NOMO-1 treated with dmso at 0.1 percent for 144 hours (cell line): ENCODE measurements around the gene GALR2.

Experiments
- DNase-seq: peaks from one replicate; lab custom pipeline; 2025; ENCODE audit not compliant: unreplicated experiment; lab: John Stamatoyannopoulos, UW

GALR2 gene

DNA sequence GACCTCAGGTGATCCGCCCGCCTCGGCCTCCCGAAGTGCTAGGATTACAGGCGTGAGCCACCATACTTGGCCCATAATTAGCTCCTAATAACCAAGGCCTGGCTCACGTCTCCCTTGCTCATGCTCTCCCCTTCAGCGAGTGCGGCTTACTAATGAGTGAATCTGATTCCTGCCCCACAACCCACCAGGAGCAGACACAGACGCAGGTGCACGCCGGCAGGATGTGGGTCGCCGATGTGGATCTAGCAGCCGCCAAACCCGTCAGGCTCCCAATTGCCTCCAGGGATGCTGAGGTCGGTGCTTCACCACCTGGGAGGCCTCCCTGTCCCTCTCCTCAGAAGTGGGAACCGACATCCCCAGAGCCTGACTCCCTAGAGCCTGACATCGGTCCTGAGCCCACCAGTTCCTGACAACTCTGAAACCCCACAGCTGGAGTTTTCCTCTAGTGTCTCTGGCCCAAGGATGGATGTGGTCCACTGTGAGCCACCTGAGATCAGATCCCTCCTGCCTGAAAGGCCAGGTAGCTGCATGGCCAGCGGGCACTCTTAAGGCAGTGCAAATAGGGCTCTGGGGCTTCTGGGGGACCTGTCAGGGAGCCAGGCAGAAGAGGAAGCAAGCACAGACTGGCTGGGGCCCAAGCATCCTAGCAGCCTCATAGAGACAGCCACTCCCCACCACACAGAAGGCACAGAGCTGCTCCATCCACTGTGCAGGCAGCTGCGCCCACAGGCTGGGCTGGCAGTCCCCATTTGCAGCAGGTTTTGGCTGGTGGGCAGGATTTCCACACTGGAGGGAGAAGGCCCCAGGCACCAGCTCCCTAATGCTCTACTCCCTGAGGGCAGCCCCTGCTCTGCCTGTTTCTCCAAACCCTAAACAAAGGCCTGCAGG, 18.2 kb downstream of the GALR2 start:
- no peak for DNase-seq

DNA sequence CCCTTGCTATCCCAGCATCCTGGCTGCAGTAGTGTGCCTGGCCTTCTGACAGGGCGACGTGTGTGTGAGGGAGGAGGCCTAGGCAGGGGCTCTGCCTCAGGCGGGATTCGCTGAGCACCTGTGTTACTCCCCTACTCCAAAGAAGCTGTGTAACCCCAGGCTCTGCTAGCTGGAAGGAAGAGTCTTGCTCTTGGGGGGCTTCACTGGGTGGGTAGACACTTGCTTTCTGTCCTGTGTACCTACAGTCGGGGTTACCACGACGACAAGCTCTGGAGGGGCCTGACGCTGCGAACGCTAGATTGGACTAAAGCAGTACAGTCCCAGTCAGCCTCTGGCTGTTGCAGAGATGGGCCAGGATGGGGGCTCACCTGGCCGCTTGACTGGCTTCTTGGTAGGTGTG, 19.5 kb downstream of the GALR2 start:
- no peak for DNase-seq

DNA sequence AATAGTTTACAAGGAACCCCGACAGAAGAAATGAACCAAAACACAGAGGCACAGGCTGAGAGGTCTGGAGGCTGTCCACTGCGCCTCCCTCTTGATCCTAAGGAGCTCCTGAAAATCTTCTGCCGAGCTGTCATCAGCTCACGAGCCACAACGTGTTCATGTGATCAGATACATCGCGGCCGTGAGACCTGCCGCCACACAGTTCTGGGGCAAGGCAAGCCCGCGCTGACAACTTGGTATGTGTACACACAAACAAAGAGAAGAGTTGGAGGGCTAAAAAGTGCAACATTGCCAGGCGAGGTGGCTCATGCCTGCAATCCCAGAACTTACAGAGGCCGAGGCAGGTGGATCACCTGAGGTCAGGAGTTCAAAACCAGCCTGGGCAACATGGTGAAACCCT, 21.4 kb downstream of the GALR2 start:
- DNase-seq: no peak

DNA sequence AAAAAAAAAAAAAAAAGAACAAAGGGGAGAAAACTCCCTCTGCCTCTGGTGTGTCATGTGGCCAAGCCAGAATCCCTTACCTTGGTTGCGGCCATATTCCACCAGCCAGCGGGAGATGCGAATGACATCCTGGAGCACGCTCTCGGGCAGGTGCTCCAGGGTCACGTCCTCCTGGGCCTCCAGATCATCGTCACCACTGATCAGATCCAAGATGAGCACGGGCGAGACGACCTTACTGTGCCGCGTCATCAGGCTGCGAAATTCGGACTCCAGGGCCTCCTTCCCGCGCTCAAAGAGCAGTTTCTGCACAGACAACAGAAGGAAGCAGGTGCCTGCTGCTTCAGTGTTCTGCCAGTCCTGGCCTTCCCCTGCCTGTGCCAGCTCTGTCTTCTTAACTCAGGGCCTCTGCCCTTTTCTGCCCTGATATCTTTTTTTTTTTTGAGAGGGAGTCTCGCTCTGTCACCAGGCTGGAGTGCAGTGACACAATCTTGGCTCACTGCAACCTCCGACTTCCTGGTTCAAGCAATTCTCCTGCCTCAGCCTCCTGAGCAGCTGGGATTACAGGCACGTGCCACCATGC, 23.2 kb downstream of the GALR2 start:
- no peak for DNase-seq

DNA sequence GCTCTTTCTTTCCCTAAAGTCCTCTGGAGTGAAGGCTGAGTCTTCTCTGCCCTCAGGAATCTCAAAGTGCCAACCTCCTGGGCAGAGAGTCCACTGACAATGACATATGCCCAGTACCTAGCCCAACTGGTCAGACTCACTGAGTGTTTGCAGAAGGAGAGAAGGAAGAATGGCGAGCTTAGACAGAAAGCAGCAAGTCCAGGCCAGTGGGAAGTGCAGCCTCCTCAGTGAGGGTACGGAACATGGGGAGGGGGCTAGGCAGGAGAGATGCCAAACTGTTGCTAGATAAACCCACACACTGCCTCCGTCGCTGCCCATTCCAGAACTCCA, 28.3 kb downstream of the GALR2 start:
- DNase-seq: no peak

DNA sequence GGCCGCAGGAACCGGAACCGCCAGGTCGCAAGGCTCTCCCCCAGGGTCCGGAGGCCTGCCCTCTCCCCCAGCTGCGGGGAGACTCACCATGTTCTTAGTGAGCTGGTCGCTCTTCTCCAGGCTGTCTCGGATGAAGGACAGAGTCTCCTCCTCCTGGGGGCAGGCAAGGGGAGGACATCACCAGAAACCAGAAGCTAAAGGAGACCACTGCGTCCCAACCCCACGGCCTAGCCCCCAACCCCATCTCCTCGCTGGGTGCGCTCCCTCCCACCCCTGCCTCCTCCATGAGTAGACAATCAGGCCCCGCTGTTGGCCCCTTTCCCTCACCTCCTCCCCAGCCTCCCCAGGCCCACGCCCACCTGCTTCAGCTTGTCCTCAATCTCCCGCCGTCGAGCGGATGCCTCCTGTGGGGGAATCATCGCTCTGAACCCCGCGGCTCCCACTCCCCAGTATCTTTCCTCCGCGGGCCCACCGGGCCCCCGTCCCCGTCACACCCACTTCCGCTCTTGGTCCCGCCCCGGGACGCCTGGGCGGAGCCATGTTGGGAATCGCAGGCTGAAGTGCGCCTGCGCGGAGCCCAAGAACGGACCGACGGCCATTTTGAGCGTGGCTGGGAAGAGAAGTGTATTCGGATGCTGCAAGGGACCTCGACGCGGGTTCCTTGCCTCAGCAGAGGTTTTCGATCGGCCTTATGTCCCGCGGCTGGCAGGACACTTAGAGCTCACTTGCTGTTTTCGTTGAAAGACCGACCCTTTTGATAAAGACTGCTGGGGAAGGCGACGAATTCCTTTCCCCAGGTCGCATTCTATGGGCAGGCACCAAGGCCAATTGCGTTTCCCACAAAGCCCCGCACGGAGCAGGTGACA, 28.9 kb downstream of the GALR2 start, which contains the start of gene EXOC7:
TSS of gene EXOC7 (minus strand) at position 514 of the 866 bp plus-strand sequence. CDS start at position 419, 95 bp downstream.
- peak; percentile 92 for DNase-seq

DNA sequence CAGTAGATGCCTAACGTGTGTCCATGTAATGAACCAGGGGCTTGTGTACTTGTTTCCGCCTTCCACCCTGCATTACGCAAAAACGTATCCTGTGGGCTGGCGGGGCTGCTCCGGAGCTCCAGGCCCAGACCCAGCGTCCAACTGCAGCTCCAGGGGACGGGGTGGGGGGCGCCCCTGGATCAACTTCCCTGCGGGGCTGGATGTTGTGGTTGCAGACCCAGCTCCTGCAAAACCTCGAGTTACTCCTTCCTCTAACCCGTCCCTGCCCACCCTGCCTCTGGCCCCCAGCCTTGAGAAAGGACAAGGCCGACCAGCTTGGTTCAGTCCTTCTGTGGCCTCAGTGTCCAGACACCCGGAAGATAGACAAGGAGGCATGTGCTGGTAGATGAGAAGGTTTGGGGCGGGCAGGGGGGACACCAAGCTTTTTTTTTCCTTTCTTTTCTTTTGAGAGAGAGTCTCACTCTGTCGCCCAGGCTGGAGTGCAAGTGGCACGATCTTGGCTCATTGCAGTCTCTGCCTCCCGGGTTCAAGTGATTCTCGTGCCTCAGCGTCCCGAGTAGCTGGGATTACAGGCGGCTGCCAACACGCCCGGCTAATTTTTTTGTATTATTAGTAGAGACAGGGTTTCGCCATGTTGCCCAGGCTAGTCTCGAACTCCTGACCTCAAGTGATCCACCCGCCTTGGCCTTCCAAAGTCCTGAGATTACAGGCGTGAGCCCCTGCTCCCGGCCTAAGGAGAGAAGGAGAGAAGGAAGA, 29.7 kb downstream of the GALR2 start:
- DNase-seq: peak; percentile 45

DNA sequence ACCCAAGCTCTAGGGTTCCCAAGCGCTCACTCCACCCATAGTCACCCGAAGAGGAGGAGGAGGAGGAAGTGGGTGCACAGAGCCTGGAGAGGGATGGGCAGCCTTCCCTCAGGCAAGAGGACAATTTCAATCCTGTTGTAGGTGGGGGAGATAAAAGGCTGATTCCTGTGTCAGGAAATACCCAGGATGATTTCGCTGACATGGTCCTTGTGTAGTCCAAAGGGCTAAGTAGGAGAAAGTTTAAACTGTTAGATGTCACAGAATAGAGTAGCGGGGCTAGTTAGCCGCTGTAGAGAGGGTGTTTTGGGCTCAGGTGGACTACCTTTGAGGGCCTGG, 30.3 kb downstream of the GALR2 start:
- DNase-seq: no peak

DNA sequence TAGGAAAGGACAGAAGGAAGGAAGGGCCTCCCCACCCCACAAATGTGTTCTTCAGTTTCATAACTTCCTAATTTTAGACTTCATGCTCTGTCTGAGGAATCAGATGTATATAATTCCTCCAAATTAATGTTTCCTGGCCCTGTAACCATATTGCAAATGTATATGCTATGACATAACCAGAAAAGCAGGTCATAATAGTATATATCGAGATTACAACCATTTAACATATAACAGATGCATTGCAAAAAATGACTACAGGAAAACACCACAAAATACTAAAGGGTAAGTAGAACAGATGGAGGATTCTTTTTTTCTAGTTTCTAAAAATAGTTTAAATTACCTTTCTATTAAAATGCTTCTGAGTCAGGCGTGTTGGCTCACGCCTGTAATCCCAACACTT, 32.1 kb downstream of the GALR2 start:
- DNase-seq: no peak

DNA sequence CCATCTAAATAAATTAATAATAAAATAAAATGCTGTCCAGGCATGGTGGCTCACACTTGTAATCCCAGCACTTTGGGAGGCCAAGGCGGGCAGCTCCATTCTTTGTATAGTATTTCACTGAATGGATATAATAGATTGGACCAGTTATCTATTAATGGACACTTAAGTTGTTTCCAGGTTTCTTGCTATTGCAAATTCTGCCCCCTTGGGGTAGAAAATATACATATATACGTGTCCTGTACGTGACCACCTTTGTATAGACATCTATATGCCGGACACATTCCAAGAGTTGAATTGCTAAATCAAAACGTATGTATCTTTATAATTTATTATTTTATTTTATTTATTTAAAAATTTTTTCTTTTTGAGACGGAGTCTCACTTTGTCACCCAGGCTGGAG, 32.9 kb downstream of the GALR2 start:
- DNase-seq: no peak

DNA sequence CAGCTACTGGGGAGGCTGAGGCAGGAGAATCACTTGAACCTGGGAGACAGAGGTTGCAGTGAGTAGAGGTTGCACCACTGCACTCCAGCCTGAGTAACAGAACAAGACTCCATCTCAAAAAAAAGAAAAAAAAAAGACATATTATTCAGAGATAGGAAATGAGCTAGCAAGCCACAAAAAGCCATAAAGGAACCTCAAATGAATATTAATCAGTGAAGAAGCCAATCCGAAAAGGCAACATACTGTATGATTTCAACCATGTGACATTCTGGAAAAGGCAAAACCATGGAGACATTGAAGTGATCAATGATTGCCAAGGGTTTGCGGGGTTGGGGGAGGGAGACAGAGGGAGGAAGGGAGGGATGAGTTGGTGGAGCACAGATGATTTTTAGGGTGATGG, 37.4 kb downstream of the GALR2 start:
- no peak for DNase-seq

DNA sequence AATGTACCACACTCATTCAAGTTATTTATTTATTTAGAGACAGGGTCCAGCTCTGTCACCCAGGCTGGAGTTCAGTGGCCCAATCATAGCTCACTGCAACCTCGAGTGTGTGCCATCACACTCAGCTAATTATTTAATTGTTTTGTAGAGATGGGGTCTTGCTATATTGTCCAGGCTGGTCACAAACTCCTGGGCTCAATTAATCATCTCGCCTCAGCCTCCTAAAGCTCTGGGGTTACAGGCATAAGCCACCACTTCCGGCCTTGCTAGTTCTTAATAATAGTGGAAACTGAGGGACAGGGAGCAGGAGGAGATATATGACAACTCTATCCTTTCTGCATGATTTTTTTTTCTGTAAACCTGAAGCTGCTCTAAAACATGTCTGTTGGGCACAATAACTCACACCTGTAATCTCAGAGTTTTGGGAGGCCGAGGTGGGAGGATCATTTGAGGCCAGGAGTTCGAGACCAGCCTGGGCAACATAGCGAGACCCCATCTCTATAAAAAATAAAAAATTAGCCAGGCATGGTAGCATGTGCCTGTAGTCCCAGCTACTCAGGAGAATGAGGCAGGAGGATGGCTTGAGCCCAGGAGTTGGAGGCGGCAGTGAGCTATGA, 40.7 kb downstream of the GALR2 start:
- no peak for DNase-seq

DNA sequence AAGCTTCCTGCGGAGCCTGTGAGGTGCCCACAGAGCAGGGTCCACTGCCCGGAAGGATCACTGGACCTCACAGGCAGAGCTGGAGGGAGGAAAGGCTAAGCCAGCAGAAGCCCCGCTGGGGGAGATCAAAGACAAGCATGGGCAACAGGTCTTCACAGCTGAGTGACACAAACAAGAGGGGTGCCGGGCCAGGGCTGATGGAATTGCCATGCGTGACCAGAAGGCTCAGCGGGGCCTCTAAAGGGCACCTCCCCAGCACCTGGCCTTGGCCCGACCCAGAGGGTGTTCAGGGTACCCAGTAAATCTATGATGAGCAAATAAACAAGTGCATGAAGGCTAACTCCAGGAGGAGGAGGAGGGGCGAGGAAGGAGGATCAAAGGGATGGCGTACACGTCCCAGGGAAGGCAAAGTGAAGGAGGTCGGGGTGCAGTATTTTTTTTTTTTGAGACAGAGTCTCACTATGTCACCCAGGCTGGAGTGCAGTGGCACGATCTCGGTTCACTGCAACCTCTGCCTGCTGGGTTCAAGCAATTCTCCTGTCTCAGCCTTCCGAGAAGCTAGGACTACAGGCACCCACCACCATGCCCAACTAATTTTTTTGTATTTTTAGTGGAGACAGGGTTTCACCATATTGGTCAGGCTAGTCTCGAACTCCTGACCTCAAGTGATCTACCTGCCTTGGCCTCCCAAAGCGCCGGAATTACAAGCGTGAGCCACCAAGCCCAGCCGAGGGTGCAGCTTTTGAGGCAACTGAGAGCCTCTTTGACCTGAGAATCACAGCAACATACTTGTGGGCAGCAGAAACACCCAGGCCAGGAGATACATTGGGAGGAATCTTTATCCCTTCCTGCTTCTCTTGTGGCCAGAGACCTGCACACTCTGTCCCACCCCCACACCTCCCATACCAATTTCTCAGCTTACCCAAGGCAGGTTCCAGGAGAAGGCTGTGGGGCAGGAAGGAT, 45.1 kb downstream of the GALR2 start:
- no peak for DNase-seq

DNA sequence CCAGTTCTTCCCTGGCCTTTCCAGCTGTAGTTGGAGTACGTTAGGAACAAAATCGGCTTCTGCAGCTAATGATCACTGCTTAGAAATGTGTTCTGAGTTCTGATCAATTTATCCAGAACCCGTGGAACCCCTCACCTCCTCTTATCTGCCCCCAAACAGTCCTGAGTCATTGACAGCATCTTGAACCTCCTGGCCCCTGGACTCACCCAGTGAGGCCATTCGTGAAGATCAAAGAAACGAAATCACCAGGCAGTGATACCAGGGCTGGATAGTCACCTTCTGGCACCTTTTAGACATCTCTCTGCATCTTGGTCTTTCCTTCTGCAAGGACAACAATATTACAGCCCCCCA, 46.1 kb downstream of the GALR2 start:
- DNase-seq: no peak

DNA sequence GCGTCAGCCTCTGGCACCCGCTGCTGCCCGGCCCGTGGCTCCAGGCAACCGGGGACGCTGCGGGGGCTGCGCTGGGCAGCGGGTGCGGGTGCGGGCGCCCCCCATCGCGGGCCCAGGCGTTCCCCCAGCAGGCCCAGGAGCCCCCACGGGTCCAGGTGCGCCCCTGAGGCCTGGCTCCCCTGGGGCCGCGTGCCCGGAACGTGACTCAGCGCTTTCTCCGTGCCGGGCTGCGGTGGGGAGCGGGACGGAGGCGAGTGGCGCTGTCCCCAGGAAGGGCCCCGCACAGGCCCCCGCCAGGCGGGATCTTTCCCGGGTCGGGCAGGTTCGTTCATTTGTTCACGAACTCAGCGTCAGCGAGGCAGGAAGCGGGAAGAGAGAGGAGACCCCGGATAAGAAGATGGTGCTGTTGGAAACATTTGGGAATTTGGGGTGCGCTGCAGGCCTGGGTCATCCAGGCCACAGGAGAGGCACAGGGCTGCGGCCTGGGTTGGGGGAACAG, 47.4 kb downstream of the GALR2 start:
- no peak for DNase-seq

DNA sequence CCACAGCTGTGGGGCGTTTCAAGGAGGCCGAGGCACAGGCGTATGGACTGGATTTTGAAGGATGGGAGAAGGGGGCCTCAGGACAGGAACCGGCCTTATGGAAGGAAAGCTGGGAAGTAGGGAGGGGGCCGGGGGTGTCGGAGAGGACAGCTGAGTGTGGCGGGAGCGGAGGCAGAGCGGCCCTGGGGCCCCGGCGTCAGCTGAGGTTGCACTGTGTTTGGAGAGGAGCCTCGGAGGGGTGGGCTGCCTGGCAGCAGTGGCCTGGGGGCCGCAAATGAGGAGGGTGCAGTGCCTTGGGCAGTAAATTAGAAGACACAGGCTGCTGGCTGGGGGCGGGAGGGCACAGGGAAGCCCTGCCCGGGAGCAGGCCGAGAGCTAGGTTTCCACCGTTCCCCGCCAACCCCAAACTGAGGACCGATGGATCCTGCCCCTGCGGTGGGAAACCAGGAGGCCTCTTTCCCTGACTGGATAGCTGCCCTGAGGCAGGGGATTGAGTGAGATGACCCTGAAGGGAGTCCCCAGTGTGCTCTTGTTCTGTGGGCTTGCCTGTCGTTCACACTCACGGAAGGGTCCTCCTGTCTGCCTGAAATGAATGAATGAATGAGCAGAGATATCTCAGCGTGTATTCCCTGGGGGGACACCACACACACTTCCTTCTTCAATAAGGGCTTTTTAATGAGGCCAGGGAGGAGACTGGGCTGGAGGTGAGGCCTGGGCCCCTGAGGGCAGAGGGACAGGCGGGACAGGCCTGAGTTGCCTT, 48.0 kb downstream of the GALR2 start:
- DNase-seq: no peak

DNA sequence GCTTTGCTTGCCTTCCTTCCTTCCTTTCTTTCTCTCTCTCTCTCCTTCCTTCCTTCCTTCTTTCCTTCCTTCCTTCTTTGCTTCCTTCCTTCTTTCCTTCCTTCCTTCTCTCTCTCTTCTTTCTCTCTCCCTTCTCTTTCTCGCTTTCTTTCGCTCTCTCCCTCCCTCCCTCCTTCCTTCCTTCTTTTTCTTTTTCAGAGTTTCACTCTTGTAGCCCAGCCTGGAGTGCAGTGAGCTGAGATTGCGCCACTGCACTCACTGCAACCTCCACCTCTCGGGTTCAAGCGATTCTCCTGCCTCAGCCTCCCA, 48.6 kb downstream of the GALR2 start:
- no peak for DNase-seq

DNA sequence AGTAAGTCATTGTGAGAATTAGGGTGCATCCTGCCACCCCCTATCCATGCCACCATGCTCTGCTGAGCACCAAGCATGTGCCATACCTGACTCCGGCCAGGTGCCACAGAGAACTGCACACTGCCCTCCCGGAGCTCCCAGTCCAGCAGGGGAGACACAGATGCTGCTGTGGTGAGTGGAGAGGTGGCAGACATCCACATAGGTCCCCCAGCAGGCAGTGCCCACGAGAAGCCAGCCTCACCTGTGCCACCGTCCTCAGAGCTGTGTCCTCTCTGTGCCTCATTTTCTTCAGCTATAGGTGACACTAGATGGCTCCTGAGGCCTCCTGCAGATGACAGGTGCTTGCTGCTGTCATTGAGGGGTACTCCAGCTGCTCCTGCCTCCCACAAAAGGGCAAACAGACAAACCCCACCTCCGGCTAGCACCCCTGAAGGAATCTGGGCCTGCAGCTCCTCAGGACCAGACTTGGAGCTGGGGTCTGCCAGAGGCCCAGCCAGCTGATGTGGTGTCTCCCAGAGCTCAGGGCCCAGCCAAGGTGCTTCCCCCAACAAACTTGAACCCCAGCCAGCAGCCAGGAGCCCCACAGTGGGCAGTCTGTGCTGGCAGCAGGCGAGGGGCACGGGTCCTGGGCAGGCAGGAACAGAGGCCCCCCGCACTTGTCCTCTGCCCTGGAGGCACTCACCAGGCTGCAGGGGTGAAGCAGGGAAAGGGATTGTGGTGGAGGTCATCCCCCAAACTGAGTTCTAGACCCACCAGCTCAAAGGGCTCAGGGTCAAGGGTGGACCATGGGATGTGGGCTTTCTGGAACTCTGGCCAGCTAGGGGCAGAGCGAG, 49.4 kb downstream of the GALR2 start:
- no peak for DNase-seq
